HepG2 (cell line): ENCODE results near the gene MICB. TPM values are rescaled to one million over a fixed set of nuclear protein-coding genes. Genes with fewer than 3 reads are reported as not detected.

Experiments used
- ATAC-seq: fragments of 200-7000 bp; cut with Tn5 transposase; 3 replicates; pipeline ENCODE4 v1.9.1; 2020; ENCODE audit warnings: mild to moderate bottlenecking, moderate library complexity
- BruUV-seq: library from RNA; stranded (reverse); fragments of 400-500 nt; replicated peaks from 2 replicates; lab custom pipeline; 2021; lab: Mats Ljungman, UMichigan
- CTCF ChIA-PET: fragments of 300-600 bp; formaldehyde crosslinking; extraction: SDS; loops from one replicate; lab custom pipeline; 2021; ENCODE audit warnings: low total read pairs, inconsistent platforms, low intra/inter-chr PET ratio; lab: Yijun Ruan, JAX
- POLR2A ChIA-PET: fragments of 350-600 bp; sonication (Branson Sonifier 250); formaldehyde crosslinking; loops from one replicate; lab custom pipeline; 2020; ENCODE audit warnings: antibody characterized with exemption, inconsistent platforms; lab: Yijun Ruan, JAX
- DNase-seq: peaks from one replicate; pipeline ENCODE4 v3.0.0-alpha.2; 2015; ENCODE audit warnings: low spot score
- FAIRE-seq: peaks from 3 replicates; lab custom pipeline; 2011; peaks lifted over from hg19 to GRCh38; lab: Jason Lieb, UNC
- H2AFZ ChIP-seq: one replicate; pipeline ENCODE4 v1.6.1; 2011; ENCODE audit warnings: low read length, inconsistent platforms
- H3K27ac ChIP-seq: fragments of 300-600 bp; 3 replicates; pipeline ENCODE4 v1.8.0; 2011; ENCODE audit warnings: mixed run types, mild to moderate bottlenecking, mixed read lengths, low read length, inconsistent platforms; ENCODE audit not compliant: insufficient read depth; ENCODE audit errors: extremely low read length
- H3K27me3 ChIP-seq, 2 experiments: fragments of 200-600 bp in 1 of 2; 2 replicates in 1 of 2; 3 replicates in 1 of 2; pipeline versions ENCODE4 v1.6.0 to v1.8.0; 2011; ENCODE audit warnings: low read length in 2 of 2, mild to moderate bottlenecking in 2 of 2, moderate library complexity in 2 of 2, inconsistent platforms in 1 of 2; ENCODE audit not compliant: insufficient read depth in 2 of 2, control insufficient read depth in 1 of 2
- H3K36me3 ChIP-seq, 2 experiments: fragments of 200-600 bp in 1 of 2; replicated peaks in 1 of 2; 2 replicates in 1 of 2; 3 replicates in 1 of 2; pipeline versions ENCODE4 v1.5.1 to v1.8.0; 2011; ENCODE audit warnings: low read length in 2 of 2, inconsistent platforms in 1 of 2; ENCODE audit not compliant: insufficient read depth in 2 of 2, control insufficient read depth in 1 of 2
- H3K4me1 ChIP-seq: 2 replicates; pipeline ENCODE4 v1.5.1; 2012; ENCODE audit warnings: low read length, inconsistent platforms; ENCODE audit not compliant: insufficient read depth
- H3K4me2 ChIP-seq: 2 replicates; pipeline ENCODE4 v1.6.0; 2011; ENCODE audit warnings: low read depth, low read length, inconsistent platforms
- H3K4me3 ChIP-seq, 3 experiments: fragments of 200-600 bp in 1 of 3; sonication (generic), shearing (Covaris generic) in 1 of 3; replicated peaks in 1 of 3; 2 replicates each; pipeline ENCODE4 v1.5.1; 2011 to 2016; ENCODE audit warnings: low read length in 3 of 3, inconsistent platforms in 2 of 3, low read depth in 2 of 3, mild to moderate bottlenecking in 2 of 3, control low read depth in 1 of 3, mixed read lengths in 1 of 3; ENCODE audit not compliant: insufficient read depth in 1 of 3
- H3K79me2 ChIP-seq: one replicate; pipeline ENCODE4 v1.6.1; 2011; ENCODE audit warnings: low read length, inconsistent platforms; ENCODE audit not compliant: insufficient read depth
- H3K9ac ChIP-seq: 2 replicates; pipeline ENCODE4 v1.6.0; 2011; ENCODE audit warnings: mild to moderate bottlenecking, low read depth, low read length, inconsistent platforms; ENCODE audit not compliant: insufficient read depth
- H3K9me3 ChIP-seq: 2 replicates; pipeline ENCODE4 v1.5.1; 2012; ENCODE audit warnings: mild to moderate bottlenecking, low read length
- H4K20me1 ChIP-seq: 2 replicates; pipeline ENCODE4 v1.6.0; 2011; ENCODE audit warnings: inconsistent platforms, mild to moderate bottlenecking, low read length, moderate library complexity; ENCODE audit not compliant: insufficient read depth
- ATF2 ChIP-seq: sonication (generic); formaldehyde crosslinking; IDR thresholded peaks from 2 replicates; pipeline ENCODE4 v1.4.0; 2020; ENCODE audit warnings: missing genetic modification reagents
- FOSL2 ChIP-seq: sonication (generic); formaldehyde crosslinking; IDR thresholded peaks from 2 replicates; pipeline ENCODE4 v1.4.0; 2020; ENCODE audit warnings: missing genetic modification reagents
- FOXA3 ChIP-seq: IDR thresholded peaks from 2 replicates; pipeline ENCODE4 v1.6.1; 2016; ENCODE audit warnings: missing genetic modification reagents, missing compliant biosample characterization
- GLI4 ChIP-seq: sonication (generic); formaldehyde crosslinking; IDR thresholded peaks from 2 replicates; pipeline ENCODE4 v1.5.1; 2020; ENCODE audit warnings: missing genetic modification reagents, mild to moderate bottlenecking, moderate library complexity, borderline replicate concordance
- MED8 ChIP-seq: sonication (generic); formaldehyde crosslinking; IDR thresholded peaks from 2 replicates; pipeline ENCODE4 v1.8.1; 2023; ENCODE audit warnings: mild to moderate bottlenecking, missing genetic modification reagents; ENCODE audit not compliant: insufficient replicate concordance
- RAD21 ChIP-seq: fragments of 450-650 bp; formaldehyde crosslinking; IDR thresholded peaks from 2 replicates; pipeline ENCODE4 v1.5.0; 2020; ENCODE audit warnings: mild to moderate bottlenecking
- SMYD3 ChIP-seq: sonication (generic); formaldehyde crosslinking; IDR thresholded peaks from 2 replicates; pipeline ENCODE4 v1.8.1; 2023; ENCODE audit warnings: mild to moderate bottlenecking, missing genetic modification reagents
- TFDP1 ChIP-seq: IDR thresholded peaks from 2 replicates; pipeline ENCODE4 v1.6.1; 2016; ENCODE audit warnings: missing compliant biosample characterization, missing genetic modification reagents, borderline replicate concordance
- ZNF543 ChIP-seq: sonication (generic); formaldehyde crosslinking; IDR thresholded peaks from 2 replicates; pipeline ENCODE4 v1.4.0; 2020; ENCODE audit warnings: mild to moderate bottlenecking, missing genetic modification reagents
- ZNF670 ChIP-seq: sonication (generic); formaldehyde crosslinking; IDR thresholded peaks from 2 replicates; pipeline ENCODE4 v1.8.0; 2022; ENCODE audit warnings: mild to moderate bottlenecking, missing genetic modification reagents, borderline replicate concordance
- ZNF709 ChIP-seq: sonication (generic); formaldehyde crosslinking; IDR thresholded peaks from 2 replicates; pipeline ENCODE4 v1.5.0; 2020; ENCODE audit warnings: mild to moderate bottlenecking, missing genetic modification reagents
- ZNF776 ChIP-seq: sonication (generic); formaldehyde crosslinking; IDR thresholded peaks from 2 replicates; pipeline ENCODE4 v1.4.0; 2020; ENCODE audit warnings: mild to moderate bottlenecking, missing genetic modification reagents
- ZNF788 ChIP-seq: sonication (generic); formaldehyde crosslinking; IDR thresholded peaks from 2 replicates; pipeline ENCODE4 v1.5.0; 2020; ENCODE audit warnings: mild to moderate bottlenecking, missing genetic modification reagents, borderline replicate concordance
- WGBS: methylation state at CpG from one replicate; pipeline ENCODE4 v1.1.6; 2017; ENCODE audit warnings: low lambda C conversion rate; 5-methylcytosine and 5-hydroxymethylcytosine counted together
- in situ Hi-C: cut with HindIII; loops from 2 replicates; pipeline ENCODE4 v1.10.0; 2017; ENCODE audit warnings: low pct_unique_long_range_greater_than_20kb; ENCODE audit not compliant: extremely low pct_ligation_motif_present
- intact Hi-C: fragments of 100-400 bp; cut with micrococcal nuclease; formaldehyde crosslinking; loops from one replicate; pipeline ENCODE4 v1.10.0; 2022; ENCODE audit not compliant: unreplicated experiment
- polyA plus RNA-seq, 8 experiments: library from polyadenylated mRNA; depleted of rRNA in 3 of 8; stranded (reverse) in 7 of 8; unstranded in 1 of 8; fragments of >200 nt; fragmentation: Illumina TruSeq in 4 of 8; extraction: Trizol in 4 of 8; gene quantifications; 2 replicates each; pipeline versions ENCODE4 v1.2.1 to v1.2.3, GENCODE V29; 2011 to 2016; ENCODE audit warnings: low read depth in 4 of 8, missing spikeins in 1 of 8, mixed read lengths in 1 of 8; ENCODE audit not compliant: insufficient read depth in 1 of 8
- total RNA-seq, 5 experiments: library from RNA; depleted of rRNA; stranded (reverse); fragments of >200 nt; fragmentation: Illumina TruSeq; extraction: Trizol; gene quantifications; 2 replicates each; pipeline ENCODE4 v1.2.3, GENCODE V29; 2016; ENCODE audit warnings: low read depth in 1 of 5

The MICB gene
- total and polyA plus RNA-seq, 2 of the 13 experiments (the other 11 are each of a cell fraction or from before 2014, with no cell fraction given): 12.5 to 12.8 TPM

GRCh38 chr6:31460361-31461025, 37.5 kb upstream of the MICB start:
- TF ChIP-seq ZNF543 (CRISPR knock-in tag): no peak
- TF ChIP-seq ZNF709 (CRISPR knock-in tag): no peak
- TF ChIP-seq GLI4 (CRISPR knock-in tag): no peak
- TF ChIP-seq SMYD3 (CRISPR knock-in tag): no peak
- no peak overlapping the region for H2AFZ ChIP-seq
- no peaks in the 10 kb centered on the region for H3K79me2 ChIP-seq
- ATAC-seq (no peak), DNase-seq (no peak), FAIRE-seq (no peak)
- POLR2A ChIA-PET: no interaction called here
- H3K4me1 ChIP-seq: peaks cover 17% of the 10 kb centered on the region
- in situ Hi-C loops: no loop called here
- intact Hi-C loops: no loop called here
- H3K9ac ChIP-seq: no peak overlapping the region
- peaks cover 0 to 7% of the 10 kb centered on the region in 2 experiments; a peak in 2 of 5 replicates for H3K27me3 ChIP-seq
- no peak overlapping the region for H3K27ac ChIP-seq
- no peak overlapping the region for H3K4me3 ChIP-seq
- no peaks in the 10 kb centered on the region for H3K36me3 ChIP-seq
- WGBS: 60% methylated on average over 5 of the region's 5 CpGs
- no TSS peak for BruUV-seq
- CTCF ChIA-PET: no interaction called here
- H3K4me2 ChIP-seq: no peak overlapping the region
- H4K20me1 ChIP-seq: no peaks in the 10 kb centered on the region
- no peaks in the 10 kb centered on the region for H3K9me3 ChIP-seq

- Histone ChIP-seq H3K79me2 (no peaks in the 10 kb centered on the region), H3K9me3 (no peaks in the 10 kb centered on the region), H2AFZ (peak overlapping the region; percentile 55), H3K36me3 (no peaks in the 10 kb centered on the region), H3K4me2 (peak overlapping the region; percentile 72), H3K27ac (no peak overlapping the region), H3K9ac (no peak overlapping the region), H4K20me1 (no peaks in the 10 kb centered on the region), H3K27me3 (peaks cover 0 to 7% of the 10 kb centered on the region in 2 experiments; a peak in 2 of 5 replicates), H3K4me1 (peaks cover 17% of the 10 kb centered on the region), H3K4me3 (peak overlapping the region; percentile 8 to 59 (median 33); a peak in 4 of 6 replicates)
- DNase-seq (no peak), FAIRE-seq (no peak), ATAC-seq (peak; percentile 41)
- no TSS peak for BruUV-seq
- intact Hi-C loops: no loop called here
- WGBS: 45% methylated on average over 11 of the region's 11 CpGs
- in situ Hi-C loops: no loop called here
- ChIA-PET POLR2A (interaction anchor here (0.7 to 1.6 kb wide), 15 partner anchors 9 to 79 kb away, joined by 3 to 17 read pairs (median 3); partner anchors contain the start of genes DDX39B, MCCD1 and MICA), CTCF (no interaction called here)
- TF ChIP-seq ZNF776 (CRISPR knock-in tag) (0 out of 2 replicates have a peak, but pooled peaks have one; percentile 38), FOSL2 (CRISPR knock-in tag) (0 out of 2 replicates have a peak, but pooled peaks have one; percentile 8), ZNF788 (CRISPR knock-in tag) (no peak), MED8 (CRISPR knock-in tag) (peak; percentile 16), TFDP1 (CRISPR knock-in tag) (no peak), ZNF670 (CRISPR knock-in tag) (no peak), FOXA3 (CRISPR knock-in tag) (no peak), ATF2 (CRISPR knock-in tag) (peak; percentile 10; the same call in 1 of the 2 replicates), RAD21 (CRISPR knock-in tag) (no peak), GLI4 (CRISPR knock-in tag) (0 out of 2 replicates have a peak, but pooled peaks have one; percentile 31)
Measured at GRCh38 chr6:31462026-31462963, 35.6 kb upstream of the MICB start.
